Pons (tissue), 1 donor: Measurements from ENCODE around the gene PTGIR.
A peak's percentile ranks its signal among the peaks of the same experiment; 100 is the strongest.

Experiments
- DNase-seq: peaks from one replicate; pipeline ENCODE4 v3.0.0-alpha.2; 2016; ENCODE audit warnings: low spot score

Gene PTGIR

GRCh38 chr19:46624958-46625661 lies at the start of gene PTGIR:
Gene PTGIR, minus strand, starts transcription at chr19:46625089. Its CDS starts 864 bp downstream, at chr19:46624225.
- DNase-seq = no peak

- DNase-seq = no peak
These were observed 45.9 kb upstream of the PTGIR start for GRCh38 chr19:46670813-46671212.

GRCh38 chr19:46668662-46669061 lies 43.8 kb upstream of the PTGIR start:
- no peak for DNase-seq

GRCh38 chr19:46665072-46665471 lies 40.2 kb upstream of the PTGIR start:
- DNase-seq = no peak

GRCh38 chr19:46661735-46662592 lies 37.1 kb upstream of the PTGIR start:
- peak; percentile 99 for DNase-seq

GRCh38 chr19:46661020-46661731 lies 36.3 kb upstream of the PTGIR start, which contains the start of gene DACT3:
Gene DACT3, minus strand, starts transcription at chr19:46661182. Its CDS starts 118 bp downstream, at chr19:46661064.
- peak; percentile 100 for DNase-seq

- no peak for DNase-seq
These were observed 35.7 kb upstream of the PTGIR start for GRCh38 chr19:46660551-46661019.

- DNase-seq = peak; percentile 59
These were observed 35.2 kb upstream of the PTGIR start for GRCh38 chr19:46660008-46660517.

GRCh38 chr19:46659151-46660007 lies 34.5 kb upstream of the PTGIR start:
- peak; percentile 42 for DNase-seq

- DNase-seq = no peak
These were observed 31.7 kb upstream of the PTGIR start for GRCh38 chr19:46656541-46656940.

- DNase-seq = peak; percentile 92
These were observed 29.8 kb upstream of the PTGIR start for GRCh38 chr19:46654621-46655152.

GRCh38 chr19:46650445-46650844 lies 25.6 kb upstream of the PTGIR start:
- no peak for DNase-seq

- DNase-seq = no peak
These were observed 24.4 kb upstream of the PTGIR start for GRCh38 chr19:46648961-46649960.

GRCh38 chr19:46648060-46648960 lies 23.4 kb upstream of the PTGIR start:
- DNase-seq = no peak

GRCh38 chr19:46646402-46646801 lies 21.5 kb upstream of the PTGIR start:
- no peak for DNase-seq

- DNase-seq = no peak
These were observed 19.8 kb upstream of the PTGIR start for GRCh38 chr19:46644720-46645119.

GRCh38 chr19:46640656-46641055 lies 15.8 kb upstream of the PTGIR start:
- no peak for DNase-seq

- DNase-seq = peak; percentile 32
These were observed 14.7 kb upstream of the PTGIR start for GRCh38 chr19:46639358-46640182.
